K562 (cell line): Measurements from ENCODE around the gene KLK15. TPM values are rescaled to one million over a fixed set of nuclear protein-coding genes. Genes with fewer than 3 reads are reported as not detected.
A peak's percentile ranks its signal among the peaks of the same experiment; 100 is the strongest.

Source experiments
- E2F3 ChIP-seq: fragments of 250-450 bp; sonication (Bioruptor Pico); IDR thresholded peaks from 2 replicates; pipeline ENCODE4 v1.4.0; 2020; ENCODE audit warnings: mild to moderate bottlenecking
- E2F6 ChIP-seq, 2 experiments: IDR thresholded peaks; 2 replicates each; pipeline ENCODE4 v1.6.1; 2011; ENCODE audit warnings: borderline replicate concordance in 1 of 2, control low read depth in 1 of 2, low read depth in 1 of 2, low read length in 1 of 2, mild to moderate bottlenecking in 1 of 2, mixed read lengths in 1 of 2, moderate library complexity in 1 of 2; ENCODE audit not compliant: insufficient read depth in 1 of 2, insufficient read length in 1 of 2, poor library complexity in 1 of 2, severe bottlenecking in 1 of 2; ENCODE audit errors: extremely low read depth in 1 of 2
- FOS ChIP-seq: IDR thresholded peaks from 3 replicates; pipeline ENCODE4 v1.6.1; 2011; ENCODE audit not compliant: insufficient read length; ENCODE audit errors: extremely low read depth
- GABPB1 ChIP-seq: sonication (generic); formaldehyde crosslinking; IDR thresholded peaks from 2 replicates; pipeline ENCODE4 v1.8.0; 2022; ENCODE audit warnings: mild to moderate bottlenecking, missing genetic modification reagents
- ILK ChIP-seq: fragments of 450-650 bp; IDR thresholded peaks from 2 replicates; pipeline ENCODE4 v1.6.1; 2016; ENCODE audit warnings: missing genetic modification characterization, low read depth, mild to moderate bottlenecking, missing compliant biosample characterization, moderate library complexity, borderline replicate concordance
- KDM5B ChIP-seq: fragments of 200-600 bp; sonication (generic); IDR thresholded peaks from 2 replicates; pipeline ENCODE4 v1.6.1; 2012; ENCODE audit warnings: low read depth, mild to moderate bottlenecking, moderate library complexity, low read length, control low read depth, inconsistent platforms; ENCODE audit not compliant: insufficient replicate concordance
- NCOR1 ChIP-seq: fragments of 450-650 bp; IDR thresholded peaks from 2 replicates; pipeline ENCODE4 v1.6.1; 2016; ENCODE audit warnings: mild to moderate bottlenecking, moderate library complexity
- NFE2 ChIP-seq: IDR thresholded peaks from 2 replicates; pipeline ENCODE4 v1.6.1; 2014; ENCODE audit warnings: antibody characterized with exemption, low read depth
- NONO ChIP-seq, 2 experiments: fragments of 200-400 bp in 1 of 2; fragments of 450-650 bp in 1 of 2; formaldehyde crosslinking in 1 of 2; IDR thresholded peaks; 2 replicates each; pipeline ENCODE4 v1.6.1; 2017; ENCODE audit warnings: low read depth in 2 of 2, mild to moderate bottlenecking in 2 of 2, moderate library complexity in 2 of 2, low read length in 1 of 2
- NR2F6 ChIP-seq: fragments of 450-650 bp; formaldehyde crosslinking; IDR thresholded peaks from 2 replicates; pipeline ENCODE4 v1.4.0; 2020; ENCODE audit warnings: mild to moderate bottlenecking
- NRF1 ChIP-seq, 2 experiments: fragments of 450-650 bp; IDR thresholded peaks in 1 of 2; conservative IDR thresholded peaks in 1 of 2; 2 replicates each; pipeline ENCODE4 v1.6.1; 2014; ENCODE audit warnings: mild to moderate bottlenecking in 2 of 2
- PHB2 ChIP-seq: fragments of 450-650 bp; IDR thresholded peaks from 2 replicates; pipeline ENCODE4 v1.6.1; 2017; ENCODE audit warnings: low read depth
- RBM14 ChIP-seq: fragments of 200-400 bp; formaldehyde crosslinking; IDR thresholded peaks from 2 replicates; pipeline ENCODE4 v1.6.1; 2018; ENCODE audit warnings: low read depth, mild to moderate bottlenecking, low read length, moderate library complexity, borderline replicate concordance; ENCODE audit not compliant: insufficient read depth
- SFPQ ChIP-seq: fragments of 200-400 bp; formaldehyde crosslinking; IDR thresholded peaks from 2 replicates; pipeline ENCODE4 v1.6.1; 2017; ENCODE audit warnings: mild to moderate bottlenecking, low read depth, low read length, moderate library complexity
- SMARCE1 ChIP-seq: fragments of 450-650 bp; IDR thresholded peaks from 2 replicates; pipeline ENCODE4 v1.7.1; 2016; ENCODE audit warnings: mild to moderate bottlenecking
- SRF ChIP-seq, 2 experiments: fragments of 250-450, 450-650 bp in 1 of 2; sonication (Bioruptor Pico) in 1 of 2; sonication (generic) in 1 of 2; formaldehyde crosslinking; IDR thresholded peaks; 2 replicates each; pipeline versions ENCODE4 v1.5.0 to v1.5.1; 2020 to 2022; ENCODE audit warnings: mild to moderate bottlenecking in 1 of 2, missing genetic modification reagents in 1 of 2
- TEAD4 ChIP-seq, 2 experiments: sonication (generic) in 1 of 2; formaldehyde crosslinking in 1 of 2; IDR thresholded peaks; 2 replicates each; pipeline versions ENCODE4 v1.6.1 to v1.8.0; 2012 to 2022; ENCODE audit warnings: borderline replicate concordance in 1 of 2, inconsistent platforms in 1 of 2, low read length in 1 of 2, mild to moderate bottlenecking in 1 of 2, missing genetic modification reagents in 1 of 2
- TFAM ChIP-seq: fragments of 250-450 bp; sonication (Bioruptor Pico); conservative IDR thresholded peaks from 2 replicates; pipeline ENCODE4 v1.5.0; 2021; ENCODE audit warnings: mild to moderate bottlenecking, moderate library complexity
- U2AF1 ChIP-seq: fragments of 200-400 bp; formaldehyde crosslinking; optimal IDR thresholded peaks from 2 replicates; pipeline ENCODE3; 2017; ENCODE audit warnings: mild to moderate bottlenecking, low read depth, low read length, moderate library complexity
- ZBTB26 ChIP-seq: fragments of 450-650 bp; formaldehyde crosslinking; IDR thresholded peaks from 2 replicates; pipeline ENCODE4 v1.4.0; 2022; ENCODE audit warnings: missing genetic modification characterization
- ZNF253 ChIP-seq: fragments of 250-450 bp; sonication (Bioruptor Pico); conservative IDR thresholded peaks from 2 replicates; pipeline ENCODE4 v1.6.1; 2021; ENCODE audit warnings: mild to moderate bottlenecking
- polyA plus RNA-seq, 8 experiments: library from polyadenylated mRNA; depleted of rRNA in 4 of 8; stranded (reverse) in 5 of 8; unstranded in 3 of 8; fragments of >200 nt; fragmentation: Nextera tagmentation in 2 of 8; fragmentation: Illumina TruSeq in 1 of 8; extraction: Ambion mirVana in 2 of 8; extraction: Trizol in 1 of 8; gene quantifications; 2 replicates each; pipeline versions ENCODE4 v1.2.1 to v1.2.3, GENCODE V29; 2011 to 2014; ENCODE audit warnings: inconsistent platforms in 1 of 8, missing spikeins in 1 of 8
- total RNA-seq, 7 experiments: library from RNA; depleted of rRNA in 6 of 7; stranded (reverse); fragments of >200 nt in 6 of 7; fragmentation: Illumina TruSeq in 2 of 7; extraction: Trizol in 2 of 7; gene quantifications; 2 replicates each; pipeline versions ENCODE4 v1.2.1 to v1.2.3, GENCODE V29; 2011 to 2021; ENCODE audit warnings: low replicate concordance in 1 of 7

KLK15 gene
- total and polyA plus RNA-seq, 9 of the 15 experiments (the other 6 are each of a cell fraction or from before 2014, with no cell fraction given) = not detected

DNA sequence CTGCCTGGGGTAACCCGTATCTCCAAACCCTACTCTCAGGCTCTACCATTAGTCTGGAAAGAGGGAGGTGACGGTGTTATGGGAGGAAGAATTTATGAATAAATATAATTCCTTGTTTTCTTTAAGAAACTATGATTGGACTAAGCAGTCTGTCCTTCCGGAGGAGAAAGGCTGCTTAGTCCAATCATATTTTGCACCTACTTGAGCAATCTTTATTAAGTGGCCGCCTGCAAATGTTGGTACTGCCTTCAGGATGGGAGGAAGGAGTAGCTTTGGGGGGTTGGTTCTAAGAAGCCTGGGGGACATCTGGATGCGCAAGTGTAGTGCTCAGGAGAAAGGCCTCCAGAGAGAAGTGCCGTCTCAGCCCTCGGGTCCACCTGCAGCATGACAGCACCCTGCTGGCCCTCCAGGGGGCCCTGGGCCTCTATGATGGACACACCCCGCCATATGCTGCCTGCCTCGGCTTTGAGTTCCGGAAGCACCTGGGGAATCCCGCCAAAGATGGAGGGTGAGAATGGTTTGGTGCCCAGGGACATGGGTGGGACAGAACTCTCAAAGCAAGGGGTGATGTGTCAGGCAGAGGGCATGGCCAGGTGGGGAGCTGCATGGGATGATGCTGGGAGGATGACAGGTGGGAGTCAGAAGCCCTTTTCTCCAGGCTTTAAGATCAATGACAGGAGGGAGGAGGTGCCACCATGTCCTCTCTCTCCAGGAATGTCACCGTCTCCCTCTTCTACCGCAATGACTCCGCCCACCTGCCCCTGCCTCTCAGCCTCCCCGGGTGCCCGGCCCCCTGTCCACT is 39.1 kb downstream of the KLK15 start (continued):
- no peak for TF ChIP-seq SFPQ
- no peak for TF ChIP-seq SRF (CRISPR knock-in tag; IDR thresholded peaks at IDR 0.05)
- TF ChIP-seq ILK (tag) = no peak
- TF ChIP-seq NRF1 (conservative IDR thresholded peaks at IDR 0.05 in 1 of 2, IDR thresholded peaks at IDR 0.05 in 1 of 2) = peak; percentile 68 to 75
- TF ChIP-seq U2AF1 = no peak
- peak; percentile 75 to 94 for TF ChIP-seq E2F6 (IDR thresholded peaks at IDR 0.05; ENCODE audit: borderline replicate concordance in 1 of 2, extremely low read depth in 1 of 2, insufficient read depth in 1 of 2, insufficient read length in 1 of 2, low read depth in 1 of 2, low read length in 1 of 2, poor library complexity in 1 of 2, severe bottlenecking in 1 of 2)
- TF ChIP-seq E2F3 (CRISPR knock-in tag) = no peak
- TF ChIP-seq PHB2 = no peak
- no peak for TF ChIP-seq RBM14
- peak; percentile 17 for TF ChIP-seq KDM5B
- TF ChIP-seq NCOR1 = no peak
- TF ChIP-seq ZNF253 = no peak
- TF ChIP-seq NFE2 = no peak
- no peak for TF ChIP-seq SMARCE1
- peak in 1 of 2 experiments; percentile 42; a peak in 1 of 4 replicates for TF ChIP-seq NONO (IDR thresholded peaks at IDR 0.05; ENCODE audit: low read depth in 2 of 2, low read length in 1 of 2)
- no peak for TF ChIP-seq FOS
- no peak for TF ChIP-seq NR2F6 (CRISPR knock-in tag)
- no peak for TF ChIP-seq ZBTB26 (CRISPR knock-in tag)
- peak; percentile 59 for TF ChIP-seq GABPB1 (CRISPR knock-in tag)
- TF ChIP-seq TEAD4 (IDR thresholded peaks at IDR 0.05; ENCODE audit: low read length) = 0 out of 2 replicates have a peak, but pooled peaks have one; percentile 4
- 0 out of 2 replicates have a peak, but pooled peaks have one; percentile 77 for TF ChIP-seq TEAD4 (CRISPR knock-in tag; IDR thresholded peaks at IDR 0.05; ENCODE audit: borderline replicate concordance)
- no peak for TF ChIP-seq TFAM (CRISPR knock-in tag)
